ENCODE results near the gene RIMS1.
A peak's percentile ranks its signal among the peaks of the same experiment; 100 is the strongest.

RIMS1 gene, protein sequence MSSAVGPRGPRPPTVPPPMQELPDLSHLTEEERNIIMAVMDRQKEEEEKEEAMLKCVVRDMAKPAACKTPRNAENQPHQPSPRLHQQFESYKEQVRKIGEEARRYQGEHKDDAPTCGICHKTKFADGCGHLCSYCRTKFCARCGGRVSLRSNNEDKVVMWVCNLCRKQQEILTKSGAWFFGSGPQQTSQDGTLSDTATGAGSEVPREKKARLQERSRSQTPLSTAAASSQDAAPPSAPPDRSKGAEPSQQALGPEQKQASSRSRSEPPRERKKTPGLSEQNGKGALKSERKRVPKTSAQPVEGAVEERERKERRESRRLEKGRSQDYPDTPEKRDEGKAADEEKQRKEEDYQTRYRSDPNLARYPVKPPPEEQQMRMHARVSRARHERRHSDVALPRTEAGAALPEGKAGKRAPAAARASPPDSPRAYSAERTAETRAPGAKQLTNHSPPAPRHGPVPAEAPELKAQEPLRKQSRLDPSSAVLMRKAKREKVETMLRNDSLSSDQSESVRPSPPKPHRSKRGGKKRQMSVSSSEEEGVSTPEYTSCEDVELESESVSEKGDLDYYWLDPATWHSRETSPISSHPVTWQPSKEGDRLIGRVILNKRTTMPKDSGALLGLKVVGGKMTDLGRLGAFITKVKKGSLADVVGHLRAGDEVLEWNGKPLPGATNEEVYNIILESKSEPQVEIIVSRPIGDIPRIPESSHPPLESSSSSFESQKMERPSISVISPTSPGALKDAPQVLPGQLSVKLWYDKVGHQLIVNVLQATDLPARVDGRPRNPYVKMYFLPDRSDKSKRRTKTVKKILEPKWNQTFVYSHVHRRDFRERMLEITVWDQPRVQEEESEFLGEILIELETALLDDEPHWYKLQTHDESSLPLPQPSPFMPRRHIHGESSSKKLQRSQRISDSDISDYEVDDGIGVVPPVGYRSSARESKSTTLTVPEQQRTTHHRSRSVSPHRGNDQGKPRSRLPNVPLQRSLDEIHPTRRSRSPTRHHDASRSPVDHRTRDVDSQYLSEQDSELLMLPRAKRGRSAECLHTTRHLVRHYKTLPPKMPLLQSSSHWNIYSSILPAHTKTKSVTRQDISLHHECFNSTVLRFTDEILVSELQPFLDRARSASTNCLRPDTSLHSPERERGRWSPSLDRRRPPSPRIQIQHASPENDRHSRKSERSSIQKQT (N-terminal part only)

DNA sequence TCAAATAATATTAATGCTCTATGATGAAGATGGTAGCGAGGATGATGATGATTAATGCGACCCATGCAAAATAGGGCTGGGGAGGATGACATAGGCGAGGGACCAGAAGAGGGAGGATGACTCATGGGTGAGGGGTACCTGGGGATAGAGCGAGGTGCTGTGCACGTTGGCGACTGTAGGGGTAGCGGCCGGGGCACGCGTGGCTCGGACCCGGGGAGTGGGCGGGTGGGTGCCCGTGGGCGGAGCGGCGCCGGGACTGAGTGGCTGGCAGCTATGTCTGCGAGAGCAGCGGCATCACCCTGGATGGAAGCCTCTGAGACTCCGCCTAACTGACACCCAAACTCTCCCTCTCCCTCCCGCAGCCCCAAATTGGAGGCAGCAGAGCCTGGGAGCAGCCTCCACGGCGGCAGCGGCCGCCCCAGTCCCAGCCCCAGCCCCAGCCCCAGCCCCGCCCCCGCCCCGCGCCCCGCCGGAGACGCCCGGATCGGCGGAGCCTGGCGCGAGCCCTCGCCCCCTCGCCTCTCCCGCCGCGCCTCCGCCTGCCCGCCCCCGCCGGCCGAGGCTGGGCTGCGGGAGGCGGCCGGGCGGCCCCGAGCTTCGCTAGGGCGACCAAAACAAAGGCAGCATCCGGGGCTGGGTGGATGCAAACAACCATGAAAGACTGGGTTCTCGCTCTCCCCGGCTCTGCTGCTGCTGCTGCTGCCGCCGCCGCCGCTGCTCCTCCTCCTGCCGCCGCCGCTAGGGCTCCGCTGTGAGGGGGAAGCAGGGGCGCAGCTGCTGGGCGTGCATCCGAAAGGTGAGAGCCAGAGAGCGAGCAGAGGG, at the start of gene RIMS1:
Gene RIMS1, plus strand, starts transcription at position 367 of the 822 bp plus-strand sequence. CDS start 474 bp downstream, outside the sequence.
- DNase-seq (ENCODE audit: low spot score) = peak; percentile 48

DNA sequence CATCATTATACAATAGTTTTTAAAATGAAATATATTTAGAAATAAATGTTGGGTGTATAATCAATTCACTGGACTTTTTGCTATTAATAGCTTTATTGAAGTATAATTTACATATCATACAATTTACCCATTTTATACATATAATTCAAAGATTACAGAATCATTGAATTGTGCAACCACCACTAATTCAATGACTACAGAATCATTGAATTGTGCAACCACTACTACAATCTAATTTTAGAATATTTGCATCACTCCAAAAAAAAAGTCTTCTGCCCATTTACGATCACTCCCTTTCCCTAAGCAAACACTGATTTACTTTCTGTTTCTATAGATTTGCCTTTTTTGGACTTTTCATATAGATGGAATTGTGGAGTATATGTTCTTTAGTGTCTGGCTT, 35.1 kb upstream of the RIMS1 start:
- no peak for DNase-seq (ENCODE audit: low spot score)

DNA sequence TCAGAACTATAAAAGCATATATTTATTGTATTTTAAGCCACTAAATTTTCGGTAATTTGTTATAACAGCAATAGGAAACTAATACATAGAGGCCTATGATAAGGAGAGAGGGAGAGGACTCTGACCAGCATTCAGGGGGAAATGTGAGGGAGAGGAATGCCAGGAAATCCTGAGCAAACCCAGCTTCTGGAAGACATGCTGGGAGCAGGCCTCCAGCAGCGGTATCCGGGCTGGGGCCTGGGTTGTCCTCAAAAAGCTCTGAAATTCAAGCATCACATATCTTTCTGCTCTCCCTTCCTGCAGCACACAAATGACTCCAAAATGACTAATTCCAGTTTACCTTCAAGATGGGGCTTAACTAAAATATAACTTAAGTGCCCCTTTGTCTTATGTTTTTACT, 33.4 kb upstream of the RIMS1 start:
- no peak for DNase-seq (ENCODE audit: low spot score)

DNA sequence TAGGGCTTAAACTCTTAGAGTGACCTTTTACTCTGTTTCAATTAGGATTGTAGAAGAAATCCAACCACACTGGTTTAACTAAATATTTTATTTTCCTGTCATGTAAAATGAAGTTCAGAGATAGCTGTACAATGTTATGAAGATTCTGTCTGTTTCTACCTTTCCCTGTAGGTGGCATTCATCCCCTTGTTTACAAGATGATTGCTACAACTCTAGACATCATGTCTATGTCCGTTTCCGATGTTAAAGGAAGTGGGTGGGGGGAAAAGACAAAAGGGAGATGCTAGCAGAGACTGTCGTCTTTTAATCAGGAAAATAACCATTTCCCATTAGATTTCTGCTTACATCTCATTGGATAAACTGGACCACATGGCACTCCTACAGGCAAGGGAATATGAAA, 30.9 kb upstream of the RIMS1 start:
- peak; percentile 7 for DNase-seq (ENCODE audit: low spot score)

DNA sequence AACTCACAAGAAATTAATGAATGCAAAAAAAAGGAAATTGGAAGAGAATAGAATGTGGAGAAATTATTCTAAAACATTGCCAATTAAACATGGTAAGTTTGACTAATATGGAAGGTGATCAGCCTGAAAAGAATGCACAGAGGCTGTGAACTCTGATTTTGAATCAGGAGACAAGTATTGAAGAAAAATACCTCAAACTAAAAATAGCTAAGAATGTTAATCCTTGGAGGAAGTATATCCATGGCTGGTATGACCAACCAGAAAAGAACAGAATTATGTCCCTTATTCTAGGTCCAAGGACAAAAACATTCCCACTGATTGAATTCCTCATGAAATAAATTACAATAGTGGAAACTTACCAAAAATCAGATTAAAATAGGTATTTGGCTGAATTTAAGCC, 7.3 kb upstream of the RIMS1 start:
- no peak for DNase-seq (ENCODE audit: low spot score)

DNA sequence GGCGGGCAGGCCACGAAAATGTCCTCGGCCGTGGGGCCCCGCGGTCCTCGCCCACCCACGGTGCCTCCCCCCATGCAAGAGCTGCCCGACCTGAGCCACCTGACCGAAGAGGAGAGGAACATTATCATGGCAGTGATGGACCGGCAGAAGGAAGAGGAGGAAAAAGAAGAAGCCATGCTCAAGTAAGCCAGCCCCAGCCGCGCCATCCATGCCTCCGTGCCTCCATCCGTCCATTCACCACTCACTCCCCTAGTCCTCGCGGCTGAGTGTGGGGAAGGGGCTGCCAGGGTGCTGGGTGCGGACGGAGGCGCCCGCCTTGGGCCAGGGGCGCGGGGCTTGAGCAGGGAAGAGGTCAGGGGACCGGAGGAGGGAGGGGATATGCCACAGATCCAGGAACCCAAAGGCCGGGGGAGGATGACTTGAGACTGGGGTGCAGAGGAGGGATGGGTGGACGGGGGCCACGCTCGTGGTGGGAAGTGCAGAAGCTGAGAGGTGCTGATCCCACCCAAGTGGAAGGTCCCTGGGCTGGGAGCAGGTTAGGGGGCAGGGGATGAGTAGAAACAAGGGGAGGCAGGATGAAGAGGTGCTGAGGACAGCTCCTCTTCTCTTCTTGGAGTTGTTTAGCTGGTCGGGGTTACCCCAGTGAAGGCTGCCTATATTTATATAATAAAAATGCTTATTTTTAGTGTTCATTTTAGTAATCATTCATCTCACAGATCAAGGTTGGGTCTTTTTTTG, 825 bp downstream of the RIMS1 start:
- DNase-seq (ENCODE audit: low spot score) = peak; percentile 2

DNA sequence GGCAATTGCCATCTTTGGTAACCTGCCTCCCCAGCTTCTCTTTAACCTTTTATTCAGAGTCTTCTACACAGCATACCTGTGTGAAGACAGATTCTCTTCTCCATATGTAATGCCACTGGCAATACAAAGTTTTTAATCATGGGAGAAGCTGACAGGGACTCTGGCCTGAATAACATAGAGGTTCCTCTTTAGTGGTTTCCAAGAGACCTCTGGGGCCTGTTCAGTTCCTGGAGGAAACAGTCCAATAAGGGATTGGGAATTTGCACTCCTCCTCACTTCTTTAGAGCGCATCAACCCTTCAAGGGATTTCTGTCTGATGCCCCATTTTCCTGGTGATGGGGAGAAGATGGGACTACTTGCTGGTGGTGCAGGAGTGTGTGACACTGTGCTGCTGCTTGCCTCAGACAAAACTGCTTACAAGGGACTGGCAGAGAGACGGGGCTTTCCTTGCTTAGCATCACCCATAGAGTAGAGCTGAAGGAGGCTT, 1.4 kb downstream of the RIMS1 start:
- DNase-seq (ENCODE audit: low spot score) = peak; percentile 25

DNA sequence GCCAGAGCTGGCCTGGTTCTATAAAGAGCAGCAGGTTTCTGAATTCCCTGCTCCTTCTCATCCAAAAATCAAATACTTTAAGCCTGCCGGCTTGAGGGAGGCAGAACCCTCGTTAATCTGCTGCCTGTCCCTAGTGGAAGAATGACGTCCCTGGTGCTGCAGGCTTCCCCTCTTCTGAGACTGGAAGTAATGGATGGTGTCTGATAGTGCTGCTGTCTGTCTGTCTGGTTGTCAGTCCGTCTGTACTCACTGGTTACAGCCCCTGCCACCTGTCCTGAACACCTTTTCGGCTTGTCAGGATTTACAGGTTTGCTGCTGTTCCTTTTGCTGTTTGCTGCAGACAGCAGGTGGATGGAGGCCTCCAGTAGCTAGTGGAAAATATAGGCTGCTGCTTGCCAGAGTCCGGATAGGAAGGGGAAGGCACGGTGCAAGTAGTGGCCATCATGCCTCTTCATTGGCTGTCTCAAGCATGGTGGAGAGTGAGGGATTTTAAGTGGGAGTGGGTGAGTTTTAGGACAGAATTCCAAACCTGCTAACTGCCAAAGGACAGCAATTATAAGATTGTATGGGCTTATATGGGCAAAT, 2.5 kb downstream of the RIMS1 start:
- DNase-seq (ENCODE audit: low spot score) = peak; percentile 28

DNA sequence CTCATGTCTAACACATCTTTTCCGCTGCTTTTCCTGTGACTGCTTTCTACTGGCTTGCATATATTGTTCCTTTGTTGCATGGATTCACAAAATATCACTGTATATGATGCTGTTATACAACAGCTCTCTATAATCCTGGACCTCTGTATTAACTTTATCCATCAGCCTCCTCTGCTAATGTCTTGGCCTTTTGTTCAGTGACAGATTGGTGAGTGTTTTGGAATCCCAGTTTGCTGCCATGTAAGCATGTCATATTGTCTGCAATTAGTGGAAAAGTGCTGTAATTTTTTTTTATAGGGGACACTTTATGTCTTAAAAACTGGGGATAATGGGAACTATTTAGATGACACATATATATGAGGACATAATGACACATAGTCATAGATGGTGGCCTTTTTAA, 3.0 kb downstream of the RIMS1 start:
- DNase-seq (ENCODE audit: low spot score) = no peak

DNA sequence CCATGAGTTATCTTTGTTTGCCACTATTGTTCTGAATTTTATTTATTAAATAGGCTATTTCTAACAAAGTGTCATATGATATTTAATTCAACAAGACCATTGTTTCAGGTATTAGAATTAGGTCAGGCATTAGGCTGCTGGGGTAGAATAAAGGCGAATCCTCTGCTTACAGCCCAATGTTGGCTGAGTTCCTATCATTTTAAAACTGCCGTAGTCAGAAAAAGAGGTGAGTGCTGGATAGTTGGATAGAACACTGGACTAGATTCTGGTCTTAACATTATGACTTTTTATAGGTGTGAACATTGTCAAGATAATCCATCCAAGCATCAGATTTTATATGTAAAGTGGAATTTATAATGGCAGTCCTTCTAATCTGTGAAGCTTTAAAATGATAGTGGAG, 6.3 kb downstream of the RIMS1 start:
- no peak for DNase-seq (ENCODE audit: low spot score)

DNA sequence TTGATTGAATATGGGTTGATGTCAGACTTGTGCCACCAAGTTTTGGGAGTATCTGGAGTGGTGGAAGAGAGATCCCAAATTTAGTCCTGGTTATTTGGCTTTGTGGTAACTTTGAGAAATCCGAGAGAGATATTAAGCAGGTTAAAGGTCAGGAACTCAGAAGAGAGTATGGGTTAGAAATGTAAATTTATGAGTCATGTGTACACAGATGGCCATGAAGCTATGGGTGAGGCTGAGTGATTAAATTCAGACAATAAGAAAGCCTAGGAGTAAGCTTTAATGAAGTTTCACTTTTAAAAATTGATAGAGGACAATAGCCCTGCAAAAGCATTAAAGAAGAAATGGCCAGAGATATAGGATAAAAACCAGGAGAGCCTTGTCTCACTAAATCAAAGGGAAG, 14.3 kb downstream of the RIMS1 start:
- no peak for DNase-seq (ENCODE audit: low spot score)

DNA sequence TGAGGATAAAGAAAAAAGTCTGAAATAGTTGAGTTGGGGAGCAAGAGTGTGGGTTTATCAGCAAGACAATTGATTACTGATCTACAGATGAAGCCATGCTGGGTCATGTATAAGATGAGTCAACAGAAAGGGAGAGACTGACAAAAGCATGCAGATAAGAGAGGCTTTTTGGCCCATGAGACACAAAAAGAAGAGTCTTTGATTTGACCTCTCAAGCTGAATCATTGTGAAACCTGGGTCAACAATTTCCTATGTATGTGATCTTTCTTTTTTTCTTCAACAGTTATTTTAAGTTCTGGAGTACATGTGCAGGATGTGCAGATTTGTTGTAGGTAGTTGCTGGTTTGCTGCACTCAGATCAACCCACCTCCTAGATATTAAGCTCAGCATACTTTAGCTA, 15.9 kb downstream of the RIMS1 start:
- no peak for DNase-seq (ENCODE audit: low spot score)

DNA sequence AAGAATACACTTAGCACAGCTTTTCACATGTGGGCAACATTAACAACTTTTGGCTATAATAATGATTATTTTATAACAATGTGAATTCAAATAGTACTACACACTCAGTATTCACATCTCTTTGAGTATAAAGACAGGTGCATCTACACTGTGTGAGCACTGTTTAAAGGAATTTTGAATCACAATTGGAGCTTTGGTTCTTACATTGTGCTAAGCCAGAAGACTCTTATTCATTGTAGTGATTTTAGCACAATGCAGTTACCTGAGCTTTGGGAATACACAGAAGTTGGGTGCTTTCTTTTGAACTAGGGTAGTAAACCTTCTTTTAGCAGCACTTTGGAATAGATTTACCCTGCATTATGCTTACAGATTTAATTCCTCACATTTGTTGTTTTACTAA, 20.5 kb downstream of the RIMS1 start:
- no peak for DNase-seq (ENCODE audit: low spot score)

DNA sequence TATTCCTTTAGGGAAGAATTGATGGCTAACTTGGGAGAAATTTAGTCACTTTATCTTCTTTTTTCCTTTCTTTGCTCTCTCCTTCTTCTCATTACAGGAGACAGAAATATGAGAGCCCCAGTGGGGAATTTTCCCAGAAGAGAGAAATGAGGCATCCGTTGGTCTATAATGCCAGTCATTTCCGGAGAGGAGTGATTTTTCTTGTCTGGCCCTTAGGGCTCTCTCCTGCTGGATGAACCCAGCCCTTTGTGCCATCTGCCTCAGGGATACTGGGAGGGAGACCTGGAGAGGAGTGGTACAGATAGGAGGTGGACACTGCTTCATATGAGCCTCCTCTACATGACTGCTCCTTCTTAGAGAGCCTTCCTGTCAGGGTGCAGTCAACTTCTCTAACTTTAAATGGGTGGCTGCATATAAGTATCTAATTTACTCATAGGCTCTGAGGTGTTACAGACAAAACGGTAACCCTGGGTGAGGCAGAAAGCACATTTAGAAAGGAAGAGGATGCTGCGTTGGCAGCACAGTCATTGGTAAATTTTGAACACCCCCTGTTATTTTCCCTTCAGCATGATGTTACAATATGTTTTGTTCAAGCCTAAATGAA, 21.9 kb downstream of the RIMS1 start:
- DNase-seq (ENCODE audit: low spot score) = no peak

DNA sequence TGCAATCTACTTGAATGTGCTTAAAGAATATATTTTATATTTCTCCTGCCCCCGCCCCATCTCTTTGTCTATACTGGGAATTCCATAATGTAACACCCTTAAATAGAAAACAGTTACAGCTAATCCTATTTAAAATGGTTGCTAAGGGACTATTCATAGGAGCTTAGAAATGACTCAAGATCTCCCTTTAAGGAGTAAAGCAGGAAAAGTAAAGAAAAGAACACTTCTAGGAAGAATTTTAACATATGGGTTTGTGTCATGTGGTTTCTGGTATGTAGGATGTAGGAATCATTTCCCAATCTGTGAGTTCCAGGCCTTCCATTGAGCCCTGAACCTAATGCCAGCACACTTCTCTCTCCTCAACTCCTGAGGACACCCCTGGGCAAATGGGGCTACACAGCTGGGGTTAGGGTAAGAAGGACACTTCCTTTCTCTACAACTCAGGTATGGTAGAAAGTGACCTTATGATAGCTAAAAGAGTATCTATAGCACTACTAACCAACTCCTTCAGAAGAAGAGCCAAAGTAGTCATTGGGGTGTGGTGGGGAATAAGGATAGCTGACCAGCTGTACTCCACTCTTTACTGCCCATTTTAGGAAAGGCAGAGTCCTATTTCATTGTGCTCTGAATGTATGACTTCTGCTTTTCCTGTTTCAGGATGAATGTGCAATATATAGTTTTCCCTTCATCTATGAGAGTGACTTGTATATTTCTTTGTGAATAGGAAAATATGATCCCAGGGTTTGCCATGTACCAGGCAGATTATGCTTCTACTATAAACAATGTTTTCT, 27.3 kb downstream of the RIMS1 start:
- DNase-seq (ENCODE audit: low spot score) = no peak

DNA sequence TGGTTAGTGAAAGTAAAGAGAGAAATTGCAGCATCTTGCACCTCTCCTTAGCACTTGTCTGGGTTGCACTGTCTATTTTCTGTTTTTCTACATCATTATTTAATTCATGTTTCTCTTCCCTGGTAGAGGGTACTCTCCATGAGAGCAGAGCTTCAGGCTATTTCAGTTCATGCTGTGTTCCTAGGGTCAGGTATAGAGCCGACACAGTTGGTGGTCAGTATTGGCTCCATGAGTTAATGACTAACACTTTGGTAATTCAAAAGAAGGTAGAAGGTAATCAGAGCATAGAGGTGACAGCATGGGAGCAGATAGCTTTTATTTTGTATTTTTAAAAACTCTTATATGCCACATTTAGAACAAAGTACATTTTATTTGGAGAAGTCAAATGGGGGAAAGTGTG, 42.7 kb downstream of the RIMS1 start:
- DNase-seq (ENCODE audit: low spot score) = no peak

DNA sequence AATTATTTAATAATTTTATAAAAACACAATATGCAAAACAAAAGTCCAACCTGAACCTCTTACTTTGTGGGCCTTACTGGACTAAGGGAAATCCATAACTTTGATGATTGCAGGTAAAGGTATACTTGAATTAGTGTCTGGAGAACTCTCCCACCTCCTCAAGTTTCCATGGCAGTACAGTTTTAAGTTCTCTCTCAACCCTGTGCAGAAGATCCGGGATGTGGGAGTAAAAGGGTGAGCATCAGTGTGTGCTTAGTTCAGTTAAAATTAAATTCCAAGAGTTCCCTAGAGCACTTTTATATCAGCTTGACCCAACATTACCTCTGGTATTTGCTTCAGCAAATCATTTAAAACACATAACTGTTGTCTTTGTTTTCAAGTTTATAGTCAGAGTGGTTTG, 47.5 kb downstream of the RIMS1 start:
- DNase-seq (ENCODE audit: low spot score) = no peak

DNA sequence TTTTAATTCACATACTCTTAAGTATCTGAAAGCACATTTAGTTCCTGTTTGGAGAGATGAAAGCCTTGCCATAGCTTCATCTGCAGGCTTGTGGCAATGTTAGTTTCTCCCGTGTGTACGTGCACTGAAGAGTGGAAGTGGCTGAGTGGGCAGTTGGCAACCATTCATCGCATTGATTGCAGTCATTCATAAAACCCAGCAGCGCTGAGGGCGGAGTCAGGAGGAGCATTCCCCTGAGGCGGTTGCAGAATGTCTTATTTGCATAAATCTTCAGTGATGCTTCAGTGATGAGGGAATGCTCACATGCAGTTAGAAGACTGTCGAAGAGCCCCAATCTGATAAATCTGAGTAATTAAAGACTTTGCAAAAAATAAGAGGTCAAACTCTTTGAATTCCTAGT, 79.1 kb downstream of the RIMS1 start:
- peak; percentile 63 for DNase-seq (ENCODE audit: low spot score)

DNA sequence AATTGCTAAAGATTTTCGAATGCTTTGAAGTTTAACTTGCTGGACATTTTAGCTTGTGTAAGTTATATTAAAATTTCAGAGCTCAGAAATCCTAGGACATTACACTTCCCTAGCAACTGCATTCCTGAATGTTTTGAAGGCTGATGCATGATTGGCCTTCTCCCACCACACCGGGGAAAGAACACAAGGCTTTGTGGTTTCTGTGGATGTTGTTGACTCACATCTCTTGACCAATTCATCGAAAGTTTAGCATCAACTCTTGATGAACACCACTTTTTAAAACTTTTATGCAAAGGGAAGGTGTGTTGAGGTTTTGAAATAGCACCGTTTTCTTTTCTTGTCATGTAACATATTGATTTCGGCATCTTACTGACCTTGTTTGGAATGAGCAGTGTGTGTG, 81.1 kb downstream of the RIMS1 start:
- DNase-seq (ENCODE audit: low spot score) = no peak
